Measurements from ENCODE around the gene KCNE3.

- TF ChIP-seq CTCF (IDR thresholded peaks at IDR 0.05) (no peak), POLR2A (IDR thresholded peaks at IDR 0.05) (no peak)
These were observed 50.0 kb downstream of the KCNE3 start for GRCh38 chr11:74417379-74417804.
